Ramos (cell line): ENCODE data around the gene ITGB3.

ENCODE experiments used
- in situ Hi-C: fragments of 300-500 bp; cut with MboI; formaldehyde crosslinking; loops from one replicate; pipeline ENCODE4 v1.14.3; 2022; ENCODE audit warnings: low sequenced_read_pairs; ENCODE audit not compliant: unreplicated experiment

Gene ITGB3

DNA sequence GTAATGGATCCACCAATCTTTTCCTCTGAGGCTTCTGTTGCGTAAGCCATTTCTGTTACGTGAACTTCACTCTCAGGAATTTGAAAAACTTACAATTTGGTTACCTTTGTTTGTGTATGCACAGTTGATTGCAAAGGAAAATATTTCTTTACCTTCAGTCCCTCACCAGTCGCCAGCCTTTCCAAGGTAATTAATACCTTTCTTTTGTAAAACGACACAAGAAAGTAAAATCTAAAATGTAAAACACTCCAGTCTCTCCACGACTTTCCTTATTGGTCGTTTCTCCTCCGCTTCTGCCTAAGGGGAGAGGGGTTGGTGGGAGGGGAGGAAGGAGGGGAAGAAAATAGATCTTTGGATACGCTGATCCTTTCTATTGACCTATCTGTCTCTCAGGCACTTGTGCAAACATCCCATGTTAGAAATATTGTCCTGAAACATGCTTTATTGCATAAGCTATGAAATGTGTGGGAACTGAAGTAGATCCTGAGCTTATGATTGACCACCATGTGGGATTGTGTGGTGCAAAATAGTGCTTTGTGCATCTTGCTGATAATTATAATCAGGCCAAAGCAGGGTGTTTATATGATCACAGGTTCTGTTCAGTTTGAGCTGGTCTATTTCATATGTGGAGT is 37.7 kb downstream of the ITGB3 start:
- in situ Hi-C loops = no loop called here

DNA sequence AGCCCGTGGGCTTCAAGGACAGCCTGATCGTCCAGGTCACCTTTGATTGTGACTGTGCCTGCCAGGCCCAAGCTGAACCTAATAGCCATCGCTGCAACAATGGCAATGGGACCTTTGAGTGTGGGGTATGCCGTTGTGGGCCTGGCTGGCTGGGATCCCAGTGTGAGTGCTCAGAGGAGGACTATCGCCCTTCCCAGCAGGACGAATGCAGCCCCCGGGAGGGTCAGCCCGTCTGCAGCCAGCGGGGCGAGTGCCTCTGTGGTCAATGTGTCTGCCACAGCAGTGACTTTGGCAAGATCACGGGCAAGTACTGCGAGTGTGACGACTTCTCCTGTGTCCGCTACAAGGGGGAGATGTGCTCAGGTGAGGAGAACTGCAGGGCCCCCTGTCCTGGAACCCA is 38.6 kb downstream of the ITGB3 start:
- in situ Hi-C loops = no loop called here

DNA sequence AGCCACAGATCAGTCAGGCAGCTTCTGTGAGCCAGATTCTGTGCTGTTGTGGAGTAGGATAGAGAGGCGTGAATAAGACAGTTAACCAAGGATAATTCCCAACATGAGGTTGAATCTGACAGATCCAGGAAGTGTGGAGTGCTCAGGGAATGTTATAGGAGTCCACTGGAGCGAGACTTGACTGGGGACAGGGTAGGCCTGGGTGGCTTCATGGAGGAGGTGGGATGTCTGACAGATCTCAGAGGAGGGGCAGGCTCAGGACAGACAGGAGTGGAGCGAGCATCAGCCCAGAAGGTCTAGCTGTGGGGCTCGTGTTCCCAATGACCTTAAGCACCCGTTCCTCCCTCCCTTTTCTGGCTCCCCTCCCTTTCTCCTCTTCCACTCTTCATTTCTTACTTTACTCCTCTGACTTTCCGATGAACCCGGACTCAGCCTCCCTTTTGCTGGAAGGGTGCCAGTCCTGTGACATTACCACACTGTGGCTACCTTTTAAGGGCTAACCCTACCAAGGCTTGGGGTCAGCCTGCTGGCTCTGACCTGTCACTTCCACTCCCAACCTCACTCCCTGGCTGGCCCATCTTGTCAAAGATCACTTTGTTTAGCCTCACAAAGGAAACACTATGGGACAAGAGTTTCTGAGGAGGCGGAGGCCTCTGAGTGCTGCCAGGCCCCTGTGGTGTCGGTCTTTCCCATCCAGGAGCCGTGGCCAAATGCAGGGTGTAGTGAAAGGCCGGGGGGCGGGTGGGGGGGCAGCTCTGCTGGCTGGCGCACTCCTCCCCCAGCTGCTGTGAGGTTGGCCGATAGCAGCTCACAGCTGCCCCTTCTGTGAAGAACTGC is 41.6 kb downstream of the ITGB3 start:
- in situ Hi-C loops = no loop called here

DNA sequence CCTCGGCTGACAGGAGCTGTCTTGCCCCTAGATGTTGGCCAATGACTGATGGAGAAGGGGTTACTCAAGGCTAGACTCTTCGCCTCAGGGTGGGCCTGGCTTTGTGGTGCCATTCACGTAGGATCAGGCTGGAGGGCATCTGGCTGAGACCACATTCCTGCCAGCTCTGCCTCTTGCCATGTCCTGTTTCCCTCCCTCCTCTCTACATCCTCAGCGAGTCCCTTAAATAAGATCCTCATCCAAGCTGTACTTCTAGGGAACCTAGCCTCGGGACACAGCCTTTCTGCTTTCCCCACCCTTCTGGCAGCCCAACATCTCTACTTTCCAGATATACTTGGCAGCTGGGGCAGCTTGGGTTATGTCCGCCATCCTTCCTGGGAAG is 42.2 kb downstream of the ITGB3 start:
- in situ Hi-C loops = no loop called here

DNA sequence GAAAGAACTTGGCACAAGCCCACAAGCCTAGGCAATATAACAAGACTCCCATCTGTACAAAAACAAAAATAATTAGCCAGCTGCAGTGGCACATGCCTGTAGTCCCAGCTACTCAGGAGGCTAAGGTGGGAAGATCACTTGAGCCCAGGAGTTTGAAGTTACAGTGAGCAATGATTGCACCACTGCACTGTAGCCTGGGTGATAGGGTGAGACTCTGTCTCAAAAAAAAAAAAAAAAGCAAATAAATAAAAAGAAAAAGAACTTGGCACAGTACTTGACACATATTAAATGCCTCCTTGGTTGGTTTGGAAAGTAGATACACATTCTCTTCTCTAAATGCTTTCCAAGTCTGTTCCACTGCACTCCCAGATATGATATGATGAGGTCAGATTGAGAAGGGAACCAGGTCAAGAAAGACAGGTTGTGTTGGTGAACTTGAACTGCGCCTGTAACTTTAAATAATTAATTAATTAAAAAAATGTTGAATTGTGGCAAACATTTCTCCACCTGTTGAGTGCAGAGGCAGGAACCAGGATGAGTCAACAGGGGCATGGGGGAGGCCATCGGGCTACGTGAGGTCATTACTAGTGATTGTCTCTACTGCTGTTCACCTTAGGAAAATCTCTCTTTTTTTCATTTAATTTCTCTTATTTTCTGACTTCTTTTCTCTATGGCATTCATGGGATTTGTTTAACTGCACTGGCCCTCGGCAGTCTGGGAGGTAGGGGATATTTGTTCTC is 44.2 kb downstream of the ITGB3 start:
- in situ Hi-C loops = no loop called here

DNA sequence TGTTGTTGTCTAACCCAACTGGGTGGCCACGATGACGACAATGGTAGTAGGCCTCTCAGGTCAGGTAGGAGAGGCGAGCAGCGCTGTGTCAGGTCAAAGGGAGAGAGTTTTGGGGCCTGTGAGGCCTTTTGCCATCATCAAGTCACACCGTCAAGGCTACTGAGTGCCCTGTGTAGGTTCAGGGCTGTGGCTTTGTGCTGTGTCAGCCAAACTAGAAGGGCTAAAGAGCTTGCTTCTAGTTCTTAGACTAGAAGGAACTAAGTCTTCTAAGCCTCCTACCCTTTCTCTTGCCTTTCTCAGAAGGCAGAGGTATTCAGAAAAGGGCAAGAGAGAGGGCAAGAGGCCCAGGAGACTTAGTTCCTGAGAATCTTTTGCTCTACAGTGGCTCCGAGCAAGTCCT is 45.1 kb downstream of the ITGB3 start:
- in situ Hi-C loops = no loop called here

DNA sequence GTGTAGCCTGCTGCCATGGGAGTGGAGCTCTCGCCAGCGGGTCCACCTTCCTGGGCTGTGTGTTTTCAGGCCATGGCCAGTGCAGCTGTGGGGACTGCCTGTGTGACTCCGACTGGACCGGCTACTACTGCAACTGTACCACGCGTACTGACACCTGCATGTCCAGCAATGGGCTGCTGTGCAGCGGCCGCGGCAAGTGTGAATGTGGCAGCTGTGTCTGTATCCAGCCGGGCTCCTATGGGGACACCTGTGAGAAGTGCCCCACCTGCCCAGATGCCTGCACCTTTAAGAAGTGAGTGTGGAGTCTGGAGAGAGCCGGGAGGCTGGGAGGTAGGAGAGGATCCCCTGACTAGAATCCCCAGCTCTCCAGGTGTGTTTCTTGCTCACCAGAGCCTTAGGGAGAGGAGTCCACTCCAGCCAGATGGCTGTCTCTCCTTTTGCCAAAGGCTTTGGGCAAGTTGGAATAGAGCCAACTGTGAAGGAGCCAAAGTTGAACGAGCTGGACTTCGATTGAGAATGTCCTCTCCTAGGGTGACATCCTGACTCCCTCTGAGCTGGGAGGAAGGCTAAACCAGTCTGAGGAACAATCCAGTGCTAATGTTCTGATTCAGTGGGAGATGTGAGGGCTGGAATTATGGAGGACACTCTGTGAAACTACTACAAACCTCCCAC is 45.7 kb downstream of the ITGB3 start:
- in situ Hi-C loops = no loop called here

DNA sequence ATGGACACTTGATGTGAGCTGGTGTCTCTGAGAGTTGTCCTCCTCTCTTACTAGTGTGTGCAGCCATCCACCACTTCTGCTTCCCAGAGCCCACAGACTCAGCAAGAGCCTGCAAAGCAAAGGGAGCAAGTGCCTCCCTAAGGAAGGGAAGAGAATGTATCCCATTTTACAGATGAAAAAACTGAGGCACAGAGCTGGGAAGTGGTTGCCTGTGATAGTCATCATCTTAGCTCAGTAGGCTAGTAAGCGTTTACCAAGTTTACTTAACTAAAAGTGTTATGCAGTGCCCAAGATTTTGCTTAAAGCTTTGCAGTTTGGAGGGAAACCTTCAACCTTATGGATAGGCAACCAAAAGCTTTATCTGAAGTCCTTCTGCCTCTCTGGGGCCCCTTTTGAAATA is 47.1 kb downstream of the ITGB3 start:
- in situ Hi-C loops = no loop called here

DNA sequence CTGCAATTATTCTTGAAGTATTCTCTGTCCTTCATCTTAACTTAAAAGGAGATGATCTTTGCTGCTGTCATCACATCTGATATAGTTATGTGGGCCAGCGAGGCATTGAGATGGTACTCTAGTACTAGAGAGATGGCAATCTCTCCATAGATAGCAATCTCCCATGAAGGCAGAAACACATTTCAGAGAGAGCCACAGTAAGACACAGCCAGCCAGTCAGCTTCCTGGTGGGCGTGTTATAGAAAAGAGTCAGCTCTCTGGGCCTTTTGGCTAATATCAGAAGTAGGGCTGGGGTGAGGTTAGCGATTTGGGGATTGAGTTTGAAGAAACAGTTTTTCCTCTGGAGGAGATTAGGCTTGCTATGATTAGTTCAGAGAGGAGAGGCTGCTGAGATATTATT is 47.5 kb downstream of the ITGB3 start:
- in situ Hi-C loops = no loop called here

DNA sequence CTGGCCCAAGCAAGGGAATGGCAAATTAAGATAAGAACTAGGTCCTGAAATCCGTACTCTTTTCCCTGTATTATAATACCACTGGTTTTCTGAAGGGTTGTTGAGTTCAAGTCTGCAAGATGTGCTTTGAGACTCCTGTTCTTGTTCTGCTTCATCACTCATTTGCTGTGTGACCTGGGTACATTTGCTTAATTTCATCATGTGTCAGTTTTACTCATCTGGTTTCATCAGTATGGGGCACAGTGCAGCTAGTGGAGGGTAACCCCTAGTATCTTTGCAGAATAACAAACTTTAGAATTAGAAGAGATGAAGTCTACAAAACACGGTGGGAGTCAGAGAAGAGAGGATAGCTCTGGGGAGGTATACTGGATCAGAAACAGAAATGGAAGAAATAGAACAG is 48.2 kb downstream of the ITGB3 start:
- in situ Hi-C loops = no loop called here

DNA sequence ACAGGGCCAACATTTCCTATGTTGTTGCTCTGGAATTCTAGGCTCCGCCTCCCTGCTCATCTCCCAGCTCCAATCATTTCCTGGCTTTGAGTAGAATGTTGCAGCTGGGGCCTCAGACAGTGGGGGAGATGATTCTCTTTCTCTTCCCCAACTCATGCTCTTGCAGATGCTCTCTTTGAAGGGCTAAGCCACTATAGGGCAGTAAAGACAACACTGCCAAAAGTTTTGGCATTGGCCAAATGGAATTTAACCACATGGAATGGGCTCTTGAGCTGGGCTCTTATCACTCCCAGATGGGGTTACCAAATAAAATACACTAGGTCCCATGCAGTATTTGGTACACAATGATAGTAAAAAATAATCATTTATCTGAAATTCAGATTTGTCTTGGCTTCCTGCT is 50.6 kb downstream of the ITGB3 start:
- in situ Hi-C loops = no loop called here

DNA sequence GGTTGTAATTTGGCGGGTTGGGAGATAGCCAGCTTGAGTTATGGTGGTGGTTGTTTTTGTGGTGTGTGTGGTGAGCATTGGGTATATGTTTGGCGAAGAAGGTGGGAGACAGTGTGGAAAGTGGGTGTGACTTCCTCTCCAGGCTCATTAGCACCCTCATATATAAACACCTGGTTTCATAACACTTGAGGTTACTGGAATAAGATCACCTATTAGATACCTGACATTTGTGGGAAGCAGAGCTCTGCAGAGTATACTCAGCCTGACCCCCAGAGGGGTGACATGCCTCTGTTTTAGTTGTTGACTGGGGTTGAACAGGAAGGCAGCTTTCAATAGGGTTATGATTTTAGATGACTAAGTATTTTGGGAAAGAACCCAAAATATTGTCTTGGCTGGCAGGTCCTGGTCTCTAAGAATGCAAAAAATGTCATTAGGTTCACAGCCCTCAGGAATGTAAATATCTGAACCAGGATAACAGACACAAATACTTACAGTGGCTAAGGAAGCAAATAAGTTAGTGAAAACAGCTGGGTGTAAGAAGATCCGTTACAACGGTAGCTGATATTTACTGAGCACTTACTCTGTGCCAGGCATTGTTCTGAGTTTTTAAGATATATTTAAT is 51.8 kb downstream of the ITGB3 start:
- in situ Hi-C loops = no loop called here

DNA sequence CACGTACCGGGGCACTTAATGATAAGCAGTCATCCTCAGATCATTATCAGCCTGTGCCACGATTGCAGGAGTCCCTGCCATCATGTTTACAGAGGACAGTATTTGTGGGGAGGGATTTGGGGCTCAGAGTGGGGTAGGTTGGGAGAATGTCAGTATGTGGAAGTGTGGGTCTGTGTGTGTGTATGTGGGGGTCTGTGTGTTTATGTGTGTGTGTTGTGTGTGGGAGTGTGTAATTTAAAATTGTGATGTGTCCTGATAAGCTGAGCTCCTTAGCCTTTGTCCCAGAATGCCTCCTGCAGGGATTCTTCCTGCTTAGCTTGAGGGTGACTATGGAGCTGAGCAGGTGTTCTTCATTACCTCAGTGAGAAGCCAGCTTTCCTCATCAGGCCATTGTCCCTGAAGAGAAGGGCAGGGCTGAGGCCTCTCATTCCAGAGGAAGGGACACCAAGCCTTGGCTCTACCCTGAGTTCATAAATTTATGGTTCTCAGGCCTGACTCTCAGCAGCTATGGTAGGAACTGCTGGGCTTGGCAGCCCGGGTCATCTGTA is 56.6 kb downstream of the ITGB3 start:
- in situ Hi-C loops = loop anchor here (10.0 kb wide), 1 partner anchor 75 kb away; no protein-coding TSS in a partner anchor

DNA sequence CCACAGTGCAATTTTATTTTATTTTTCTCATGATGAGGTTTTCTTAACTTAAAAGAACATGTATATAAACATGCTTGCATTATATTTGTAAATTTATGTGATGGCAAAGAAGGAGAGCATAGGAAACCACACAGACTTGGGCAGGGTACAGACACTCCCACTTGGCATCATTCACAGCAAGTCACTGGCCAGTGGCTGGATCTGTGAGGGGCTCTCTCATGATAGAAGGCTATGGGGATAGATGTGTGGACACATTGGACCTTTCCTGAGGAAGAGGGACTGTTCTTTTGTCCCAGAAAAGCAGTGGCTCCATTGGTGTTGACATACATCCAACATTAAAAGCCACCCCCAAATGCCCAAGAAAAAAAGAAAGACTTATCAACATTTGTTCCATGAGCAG is 57.8 kb downstream of the ITGB3 start:
- in situ Hi-C loops = loop anchor here (10.0 kb wide), 1 partner anchor 77 kb away; no protein-coding TSS in a partner anchor

DNA sequence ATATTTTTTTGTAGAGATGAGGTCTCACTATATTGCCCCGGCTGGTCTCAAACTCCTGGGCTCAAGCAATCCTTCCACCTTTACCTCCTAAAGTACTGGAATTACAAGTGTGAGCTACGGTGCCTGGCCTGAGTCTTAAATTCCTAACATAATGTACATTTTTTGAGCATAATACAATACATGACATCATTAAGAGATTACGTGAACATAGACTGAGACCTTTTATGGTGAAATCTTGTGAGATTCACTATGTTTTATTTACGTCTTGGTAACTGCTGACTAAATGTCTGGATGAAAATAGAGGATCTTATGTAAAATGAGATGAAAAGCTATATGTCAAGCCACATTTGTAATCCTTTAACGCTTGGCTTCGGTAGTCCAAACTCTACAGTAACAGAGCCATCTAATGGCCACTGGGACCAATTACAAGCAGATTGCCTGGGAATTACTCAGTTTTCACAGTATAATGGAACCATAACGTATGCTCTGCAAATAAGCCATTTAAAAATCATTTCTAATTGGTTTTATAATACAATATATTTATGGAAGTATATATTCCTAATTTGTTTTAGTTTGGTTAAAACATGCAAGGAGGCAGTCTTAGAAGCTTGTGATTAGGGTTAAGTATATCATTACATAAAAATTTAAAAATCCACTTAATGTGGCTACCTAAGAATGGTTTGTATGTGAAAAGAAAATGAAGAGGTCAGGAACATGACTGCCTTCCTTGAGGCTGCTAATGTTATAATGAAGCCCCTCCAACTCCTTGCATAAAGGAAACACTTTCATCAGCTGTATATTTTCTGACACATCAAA is 62.0 kb downstream of the ITGB3 start:
- in situ Hi-C loops = loop anchor here (10.0 kb wide), 1 partner anchor 81 kb away; no protein-coding TSS in a partner anchor

DNA sequence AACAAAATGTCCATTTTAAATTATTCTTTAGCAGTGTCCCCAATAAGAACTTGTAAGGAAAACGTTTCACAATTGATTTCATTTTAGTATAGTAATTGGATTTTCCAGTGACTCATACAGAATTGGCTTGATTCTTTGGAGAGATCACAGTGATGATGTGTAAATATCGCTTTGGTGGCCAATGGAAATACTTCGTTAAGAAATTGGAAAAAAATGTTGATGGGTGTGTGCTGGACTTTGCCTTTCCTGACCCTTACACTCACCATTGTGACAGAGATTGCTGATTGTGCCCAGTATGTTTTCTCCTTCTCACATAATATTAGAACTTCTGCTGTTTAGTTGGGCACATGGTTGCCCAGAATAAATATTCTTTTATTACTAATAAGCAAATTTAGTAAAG is 62.7 kb downstream of the ITGB3 start:
- in situ Hi-C loops = loop anchor here (10.0 kb wide), 1 partner anchor 82 kb away; no protein-coding TSS in a partner anchor

DNA sequence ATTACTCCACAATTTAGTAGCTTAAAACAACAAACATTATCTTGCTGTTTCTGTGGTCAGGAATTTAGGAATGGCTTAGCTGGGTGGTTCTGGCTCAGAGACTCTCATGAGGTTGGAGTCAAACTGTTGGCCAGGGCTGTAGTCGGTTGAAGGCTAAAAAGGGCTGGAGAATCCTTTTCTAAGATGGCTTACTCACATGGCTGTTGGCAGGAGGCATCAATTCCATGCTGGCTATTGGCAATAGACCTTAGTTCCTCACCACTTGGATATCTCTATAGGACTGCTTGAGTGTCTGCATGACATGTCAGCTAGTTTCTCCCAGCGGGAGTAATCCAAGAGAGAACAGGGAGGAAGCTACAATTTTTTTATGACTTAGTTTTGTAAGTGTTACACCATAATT is 63.5 kb downstream of the ITGB3 start:
- in situ Hi-C loops = loop anchor here (10.0 kb wide), 1 partner anchor 82 kb away; no protein-coding TSS in a partner anchor

DNA sequence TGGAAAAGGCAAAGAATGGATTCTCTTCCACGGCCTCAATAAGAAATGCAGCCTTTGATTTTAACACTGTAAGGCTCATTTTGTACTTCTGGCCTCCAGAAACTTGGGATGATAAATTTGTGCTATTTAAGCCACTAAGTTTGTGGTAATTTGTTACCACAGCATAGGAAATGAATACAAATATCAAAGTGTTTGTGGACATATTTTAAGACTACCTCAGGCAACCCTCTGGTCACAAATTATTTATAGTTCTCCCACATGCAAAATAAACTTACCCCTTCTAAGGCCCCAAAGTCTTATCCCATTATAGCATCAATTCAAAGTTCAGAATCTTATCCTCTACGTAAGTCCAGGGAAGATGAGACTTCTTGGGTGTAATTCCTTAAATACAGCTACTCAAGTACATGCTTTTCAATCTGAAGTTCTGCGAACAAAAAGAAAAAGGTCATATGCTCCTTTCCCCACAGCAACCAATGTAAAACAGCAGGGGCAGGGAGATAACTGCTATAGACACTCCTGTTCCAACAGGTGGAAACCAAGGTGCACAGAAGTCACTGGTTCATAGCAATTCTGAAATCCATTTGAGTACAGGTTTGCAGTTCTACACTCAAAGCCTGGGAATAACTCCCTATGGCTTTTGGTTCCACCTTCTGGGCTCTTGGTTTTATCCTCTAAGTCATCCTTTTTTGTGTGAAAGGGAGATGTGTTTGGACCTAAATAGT is 64.7 kb downstream of the ITGB3 start:
- in situ Hi-C loops = loop anchor here (10.0 kb wide), 1 partner anchor 84 kb away; no protein-coding TSS in a partner anchor
